Right atrium auricular region (tissue), 2 donors: ENCODE measurements around the gene SLC41A3. TPM values are rescaled to one million over a fixed set of nuclear protein-coding genes. Genes with fewer than 3 reads are reported as not detected.

ENCODE experiments used
- total RNA-seq, 2 donors: library from RNA; depleted of rRNA; stranded (reverse); fragments of >200 nt; gene quantifications; one replicate each; pipeline ENCODE4 v1.1.0, GENCODE V29; 2016

Gene SLC41A3
- total RNA-seq, 2 donors from 2014 or later, result 34.1 to 39.6 TPM

Other genes starting within 250 kb of the SLC41A3 start
- gene ROPN1B, start 114.9 kb downstream of the SLC41A3 start, total RNA-seq, result 1 to 10 TPM; 3.9 to 4.7 TPM
- 10 to 100 TPM; 13.7 to 24.0 TPM for gene ALDH1L1, start 96.5 kb upstream of the SLC41A3 start, total RNA-seq